Endothelial cell of umbilical vein (primary cell): ENCODE results near the gene AK8. TPM values are rescaled to one million over a fixed set of nuclear protein-coding genes. Genes with fewer than 3 reads are reported as not detected.

Experiments
- BruUV-seq: library from RNA; stranded (reverse); fragments of 400-500 nt; replicated peaks from 2 replicates; lab custom pipeline; 2021; lab: Mats Ljungman, UMichigan
- CTCF ChIA-PET: fragments of 300-600, 350-600 bp; sonication (Branson Sonifier 250); formaldehyde crosslinking; loops from one replicate; lab custom pipeline; 2021; ENCODE audit warnings: antibody characterized with exemption, inconsistent platforms; lab: Charles Lee
- POLR2A ChIA-PET: fragments of 300-600, 350-600 bp; sonication (Branson Sonifier 250); formaldehyde crosslinking; loops from one replicate; lab custom pipeline; 2021; ENCODE audit warnings: antibody characterized with exemption, inconsistent platforms; lab: Charles Lee
- DNase-seq: peaks from one replicate; pipeline ENCODE4 v3.0.0-alpha.2; 2011; ENCODE audit warnings: low read depth, low spot score
- FAIRE-seq: peaks from 2 replicates; lab custom pipeline; 2011; peaks lifted over from hg19 to GRCh38; lab: Jason Lieb, UNC
- H2AFZ ChIP-seq: 2 replicates; pipeline ENCODE4 v1.6.0; 2012; ENCODE audit warnings: low read depth, low read length, control low read depth, inconsistent platforms
- H3K27ac ChIP-seq: 2 replicates; pipeline ENCODE4 v1.5.1; 2011; ENCODE audit warnings: low read depth, mild to moderate bottlenecking, control low read depth, low read length, moderate library complexity; ENCODE audit not compliant: insufficient read depth
- H3K27me3 ChIP-seq, 2 experiments: 2 replicates each; pipeline versions ENCODE4 v1.6.0 to v1.6.1; 2011; ENCODE audit warnings: low read length in 2 of 2, mixed read lengths in 1 of 2; ENCODE audit not compliant: control insufficient read depth in 2 of 2, insufficient read depth in 2 of 2
- H3K36me3 ChIP-seq, 2 experiments: 2 replicates in 1 of 2; 3 replicates in 1 of 2; pipeline ENCODE4 v1.5.1; 2011; ENCODE audit warnings: low read length in 2 of 2, mild to moderate bottlenecking in 1 of 2, moderate library complexity in 1 of 2; ENCODE audit not compliant: control insufficient read depth in 2 of 2, insufficient read depth in 2 of 2; ENCODE audit errors: extremely low read depth in 1 of 2
- H3K4me1 ChIP-seq: 3 replicates; pipeline ENCODE4 v1.5.1; 2011; ENCODE audit warnings: mild to moderate bottlenecking, low read length; ENCODE audit not compliant: control insufficient read depth, insufficient read depth; ENCODE audit errors: extremely low read depth
- H3K4me2 ChIP-seq: 2 replicates; pipeline ENCODE4 v1.6.1; 2011; ENCODE audit warnings: low read length, control low read depth, mixed read lengths; ENCODE audit not compliant: insufficient read depth
- H3K4me3 ChIP-seq, 3 experiments: fragments of 200-600 bp in 1 of 3; sonication (generic), shearing (Covaris generic) in 1 of 3; replicated peaks in 1 of 3; 2 replicates each; pipeline ENCODE4 v1.5.1; 2011 to 2016; ENCODE audit warnings: control low read depth in 3 of 3, low read length in 3 of 3, mild to moderate bottlenecking in 2 of 3, inconsistent platforms in 1 of 3, low read depth in 1 of 3, moderate library complexity in 1 of 3; ENCODE audit not compliant: insufficient read depth in 1 of 3
- H3K79me2 ChIP-seq: 2 replicates; pipeline ENCODE4 v1.6.0; 2012; ENCODE audit warnings: low read length, inconsistent platforms; ENCODE audit not compliant: control insufficient read depth, insufficient read depth
- H3K9ac ChIP-seq: replicated peaks from 2 replicates; pipeline ENCODE3; 2011; ENCODE audit warnings: low read length, control low read depth; ENCODE audit not compliant: insufficient read depth; ENCODE audit errors: extremely low read depth
- H3K9me1 ChIP-seq: replicated peaks from 3 replicates; pipeline ENCODE4 v1.6.0; 2011; ENCODE audit warnings: mild to moderate bottlenecking, low read length; ENCODE audit not compliant: control insufficient read depth, insufficient read depth; ENCODE audit errors: extremely low read depth
- H3K9me3 ChIP-seq: replicated peaks from 2 replicates; pipeline ENCODE4 v1.5.1; 2012; ENCODE audit warnings: low read length, inconsistent platforms; ENCODE audit not compliant: control insufficient read depth, insufficient read depth
- H4K20me1 ChIP-seq: replicated peaks from 2 replicates; pipeline ENCODE3; 2011; ENCODE audit warnings: mild to moderate bottlenecking, low read length; ENCODE audit not compliant: control insufficient read depth, insufficient read depth; ENCODE audit errors: extremely low read depth
- CTCF ChIP-seq, 2 donors: IDR thresholded peaks; 1 replicate in 1 of 2; 2 replicates in 1 of 2; pipeline ENCODE4 v1.5.1; 2011; ENCODE audit warnings: low read length in 2 of 2, mild to moderate bottlenecking in 2 of 2, moderate library complexity in 2 of 2, control low read depth in 1 of 2, inconsistent platforms in 1 of 2, low read depth in 1 of 2; ENCODE audit not compliant: insufficient read depth in 1 of 2; ENCODE audit errors: extremely low read depth in 1 of 2
- EZH2 ChIP-seq: IDR thresholded peaks from 2 replicates; pipeline ENCODE4 v1.6.1; 2012; ENCODE audit warnings: borderline replicate concordance, low read depth, mild to moderate bottlenecking, moderate library complexity, low read length, inconsistent platforms; ENCODE audit not compliant: severe bottlenecking
- FOS ChIP-seq: IDR thresholded peaks from 2 replicates; pipeline ENCODE4 v1.6.1; 2011; ENCODE audit warnings: mild to moderate bottlenecking, low read length, moderate library complexity, borderline replicate concordance; ENCODE audit not compliant: insufficient read depth
- GATA2 ChIP-seq: IDR thresholded peaks from 2 replicates; pipeline ENCODE4 v1.7.0; 2011; ENCODE audit warnings: low read depth, mild to moderate bottlenecking, moderate library complexity, mixed read lengths, low read length; ENCODE audit not compliant: insufficient read length, insufficient read depth
- JUN ChIP-seq: IDR thresholded peaks from 2 replicates; pipeline ENCODE4 v1.6.1; 2011; ENCODE audit warnings: borderline replicate concordance, low read depth; ENCODE audit not compliant: insufficient read length, insufficient read depth
- MYC ChIP-seq: IDR thresholded peaks from one replicate; pipeline ENCODE4 v1.6.1; 2011; ENCODE audit warnings: mild to moderate bottlenecking, low read depth, low read length
- POLR2A ChIP-seq: IDR thresholded peaks from 2 replicates; pipeline ENCODE4 v1.6.1; 2012; ENCODE audit warnings: low read depth, mild to moderate bottlenecking, control low read depth, low read length
- POLR2AphosphoS5 ChIP-seq: IDR thresholded peaks from 2 replicates; pipeline ENCODE4 v1.6.1; 2012; ENCODE audit warnings: low read depth, mild to moderate bottlenecking, control low read depth, low read length, moderate library complexity; ENCODE audit not compliant: insufficient read depth
- dilution Hi-C: fragments of 300-500 bp; cut with MboI; formaldehyde crosslinking; loops from one replicate; pipeline ENCODE4 v1.15.0; 2019; ENCODE audit warnings: low sequenced_read_pairs; ENCODE audit not compliant: extremely low pct_ligation_motif_present
- intact Hi-C: fragments of 100-400 bp; cut with micrococcal nuclease; formaldehyde crosslinking; loops from one replicate; pipeline ENCODE4 v1.10.0; 2022
- polyA plus RNA-seq, 4 experiments: library from polyadenylated mRNA; depleted of rRNA in 3 of 4; stranded (reverse) in 3 of 4; unstranded in 1 of 4; fragments of >200 nt; gene quantifications; 2 replicates each; pipeline versions ENCODE4 v1.2.1 to v1.2.3, GENCODE V29; 2011 to 2012; ENCODE audit warnings: missing spikeins in 1 of 4
- total RNA-seq: library from RNA; stranded (reverse); gene quantifications from 2 replicates; pipeline ENCODE4 v1.2.3, GENCODE V29; 2021
- TF ChIP-seq, protein P1 (sequence below): IDR thresholded peaks from 2 replicates; pipeline ENCODE4 v1.6.1; 2011; ENCODE audit not compliant: insufficient read depth, insufficient read length

The AK8 gene
- total and polyA plus RNA-seq, 2 donors (not counting 3 experiments of a cell fraction or from before 2014, with no cell fraction given) = 0.06 TPM; not detected in 1

DNA sequence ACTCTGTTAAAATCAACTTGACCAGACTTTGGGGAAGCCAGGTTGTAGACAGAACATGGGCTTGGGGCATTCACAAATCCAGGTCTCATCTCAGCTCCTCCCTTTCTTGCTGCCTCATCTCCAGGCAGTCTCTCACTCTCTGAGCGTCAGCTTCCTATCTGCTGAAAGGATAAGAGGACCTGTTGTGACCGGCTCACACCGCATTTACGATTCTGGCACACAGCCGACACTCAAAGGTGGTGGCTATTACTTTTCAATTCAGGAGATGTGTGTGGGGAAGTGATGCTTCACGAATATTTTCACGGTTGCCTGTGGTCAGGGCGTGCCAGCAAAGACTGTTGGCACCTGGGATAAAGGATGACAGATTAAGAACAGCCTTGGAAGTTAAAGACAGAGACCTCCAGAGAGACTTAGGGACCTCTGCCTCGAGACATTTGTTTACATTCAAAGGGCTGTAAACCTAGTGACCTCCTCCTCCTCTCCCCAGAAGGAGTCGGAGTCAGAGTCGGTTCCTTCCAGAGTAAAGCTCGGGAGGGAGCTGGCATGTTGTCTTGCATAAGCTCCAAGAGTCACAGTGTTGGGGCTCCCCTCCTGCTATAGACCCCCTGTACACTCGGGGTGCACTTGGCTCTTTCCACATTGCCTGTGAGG lies 83.2 kb downstream of the AK8 start:
- TF ChIP-seq, protein P1, sequence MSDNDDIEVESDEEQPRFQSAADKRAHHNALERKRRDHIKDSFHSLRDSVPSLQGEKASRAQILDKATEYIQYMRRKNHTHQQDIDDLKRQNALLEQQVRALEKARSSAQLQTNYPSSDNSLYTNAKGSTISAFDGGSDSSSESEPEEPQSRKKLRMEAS = no peak
- TF ChIP-seq POLR2AphosphoS5 (no peak), GATA2 (no peak), CTCF (IDR thresholded peaks at IDR 0.05; ENCODE audit: extremely low read depth in 1 of 2, insufficient read depth in 1 of 2, low read depth in 1 of 2, low read length in 2 of 2) (no peak), EZH2 (no peak), MYC (no peak), POLR2A (no peak), JUN (no peak), FOS (no peak)
- H3K9me3 ChIP-seq = no peaks in the 10 kb centered on the region
- H3K36me3 ChIP-seq = no peaks in the 10 kb centered on the region
- no TSS peak for BruUV-seq
- H3K79me2 ChIP-seq = no peaks in the 10 kb centered on the region
- H3K9ac ChIP-seq = no peak overlapping the region
- no peak overlapping the region for H3K4me2 ChIP-seq
- no peak for FAIRE-seq
- intact Hi-C loops = no loop called here
- no peaks in the 10 kb centered on the region for H3K9me1 ChIP-seq
- H3K27me3 ChIP-seq = peaks cover 10 to 11% of the 10 kb centered on the region in 2 experiments
- ChIA-PET POLR2A (no interaction called here), CTCF (interaction anchor here (1.4 kb wide), 1 partner anchor 382 kb away, joined by 4 read pairs; no protein-coding TSS in a partner anchor)
- dilution Hi-C loops = no loop called here
- no peaks in the 10 kb centered on the region for H3K4me1 ChIP-seq
- H3K4me3 ChIP-seq = no peak overlapping the region
- H4K20me1 ChIP-seq = no peaks in the 10 kb centered on the region
- DNase-seq = no peak
- H2AFZ ChIP-seq = no peak overlapping the region
- no peak overlapping the region for H3K27ac ChIP-seq
